Measurements from ENCODE around the gene CCNI2. TPM values are rescaled to one million over a fixed set of nuclear protein-coding genes. Genes with fewer than 3 reads are reported as not detected.

The CCNI2 gene
- total RNA-seq: 0.15 TPM in 1 of 3 replicates, not detected in the others
- long read RNA-seq, partial matches to known transcripts: 0 of 2 reads
- long read RNA-seq, other reads (novel, unspliced or antisense): 2 of 2 reads

DNA sequence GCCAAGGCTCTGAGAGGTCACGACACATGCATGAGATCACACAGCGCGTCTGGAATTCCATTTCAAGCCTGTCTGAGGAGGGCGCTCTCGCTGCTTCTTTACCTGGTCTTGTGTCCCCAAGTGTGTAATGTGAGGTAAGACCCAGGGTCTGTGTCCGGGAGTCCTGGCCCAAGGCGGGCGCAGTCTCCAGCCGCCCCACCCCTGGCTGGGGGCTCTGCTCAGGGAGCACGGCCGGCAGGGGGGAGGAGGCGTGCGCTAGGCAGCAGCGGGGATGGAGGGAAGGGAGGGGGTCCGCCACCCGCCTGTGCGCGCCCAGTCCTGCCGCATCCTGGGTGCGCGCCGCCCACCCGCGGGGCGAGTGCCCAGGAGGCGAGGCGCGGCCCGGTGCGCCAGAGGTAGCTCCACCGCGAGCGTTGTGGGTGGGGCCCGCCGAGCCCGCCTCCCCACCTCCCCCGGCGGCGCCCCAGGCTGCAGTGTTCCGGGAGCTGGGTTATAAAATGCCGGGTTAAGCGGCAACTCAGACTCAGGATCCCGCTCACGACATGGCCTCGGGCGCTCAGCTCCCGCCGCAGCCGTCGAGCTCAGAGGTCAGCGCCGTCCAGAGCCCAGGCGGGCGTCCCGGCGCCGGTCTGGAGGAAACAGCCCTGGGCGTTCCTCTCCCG, at the start of gene CCNI2:
Gene CCNI2 (plus strand): TSS at position 473 of the 662 bp plus-strand sequence. CDS start 70 bp downstream, at position 543.
- Mint-ChIP-seq H3K27me3 (ENCODE audit: low read depth) (peaks cover 13% of the 10 kb centered on the region), H3K9me3 (ENCODE audit: low read depth) (no peaks in the 10 kb centered on the region), H3K4me3 (ENCODE audit: unreplicated experiment) (peak within 1 kb of the TSS; percentile 55), H3K27ac (ENCODE audit: unreplicated experiment) (no peak within 1 kb of the TSS), H3K4me1 (ENCODE audit: low read depth) (peaks cover 10% of the 10 kb centered on the region), H3K36me3 (ENCODE audit: low read depth) (no peaks in the 10 kb centered on the region)
- no peak for DNase-seq (ENCODE audit: low spot score)
- TF ChIP-seq, protein P1, sequence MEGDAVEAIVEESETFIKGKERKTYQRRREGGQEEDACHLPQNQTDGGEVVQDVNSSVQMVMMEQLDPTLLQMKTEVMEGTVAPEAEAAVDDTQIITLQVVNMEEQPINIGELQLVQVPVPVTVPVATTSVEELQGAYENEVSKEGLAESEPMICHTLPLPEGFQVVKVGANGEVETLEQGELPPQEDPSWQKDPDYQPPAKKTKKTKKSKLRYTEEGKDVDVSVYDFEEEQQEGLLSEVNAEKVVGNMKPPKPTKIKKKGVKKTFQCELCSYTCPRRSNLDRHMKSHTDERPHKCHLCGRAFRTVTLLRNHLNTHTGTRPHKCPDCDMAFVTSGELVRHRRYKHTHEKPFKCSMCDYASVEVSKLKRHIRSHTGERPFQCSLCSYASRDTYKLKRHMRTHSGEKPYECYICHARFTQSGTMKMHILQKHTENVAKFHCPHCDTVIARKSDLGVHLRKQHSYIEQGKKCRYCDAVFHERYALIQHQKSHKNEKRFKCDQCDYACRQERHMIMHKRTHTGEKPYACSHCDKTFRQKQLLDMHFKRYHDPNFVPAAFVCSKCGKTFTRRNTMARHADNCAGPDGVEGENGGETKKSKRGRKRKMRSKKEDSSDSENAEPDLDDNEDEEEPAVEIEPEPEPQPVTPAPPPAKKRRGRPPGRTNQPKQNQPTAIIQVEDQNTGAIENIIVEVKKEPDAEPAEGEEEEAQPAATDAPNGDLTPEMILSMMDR (IDR thresholded peaks at IDR 0.05): peak; percentile 75

GRCh38 chr5:132704875-132705274, 42.4 kb upstream of the CCNI2 start:
- H3K4me1 Mint-ChIP-seq (ENCODE audit: low read depth): peaks cover 8% of the 10 kb centered on the region
- no peak overlapping the region for H3K27ac Mint-ChIP-seq (ENCODE audit: unreplicated experiment)
- no peak for DNase-seq (ENCODE audit: low spot score)
- TF ChIP-seq, protein P1 (IDR thresholded peaks at IDR 0.05): no peak
- no peaks in the 10 kb centered on the region for H3K9me3 Mint-ChIP-seq (ENCODE audit: low read depth)
- H3K4me3 Mint-ChIP-seq (ENCODE audit: unreplicated experiment): no peak overlapping the region
- H3K36me3 Mint-ChIP-seq (ENCODE audit: low read depth): peaks cover 17% of the 10 kb centered on the region
- H3K27me3 Mint-ChIP-seq (ENCODE audit: low read depth): no peaks in the 10 kb centered on the region

- Mint-ChIP-seq H3K27ac (ENCODE audit: unreplicated experiment) (no peak overlapping the region), H3K36me3 (ENCODE audit: low read depth) (peaks cover 4% of the 10 kb centered on the region), H3K27me3 (ENCODE audit: low read depth) (no peaks in the 10 kb centered on the region), H3K9me3 (ENCODE audit: low read depth) (no peaks in the 10 kb centered on the region), H3K4me1 (ENCODE audit: low read depth) (peaks cover 8% of the 10 kb centered on the region), H3K4me3 (ENCODE audit: unreplicated experiment) (no peak overlapping the region)
- TF ChIP-seq, protein P1 (IDR thresholded peaks at IDR 0.05): no peak
- DNase-seq (ENCODE audit: low spot score): no peak
Observed at GRCh38 chr5:132708645-132709044, 38.6 kb upstream of the CCNI2 start.

GRCh38 chr5:132714456-132715307, 32.5 kb upstream of the CCNI2 start:
- H3K27ac Mint-ChIP-seq (ENCODE audit: unreplicated experiment): no peak overlapping the region
- peaks cover 7% of the 10 kb centered on the region for H3K36me3 Mint-ChIP-seq (ENCODE audit: low read depth)
- H3K9me3 Mint-ChIP-seq (ENCODE audit: low read depth): no peaks in the 10 kb centered on the region
- H3K4me1 Mint-ChIP-seq (ENCODE audit: low read depth): no peaks in the 10 kb centered on the region
- no peak for DNase-seq (ENCODE audit: low spot score)
- no peaks in the 10 kb centered on the region for H3K27me3 Mint-ChIP-seq (ENCODE audit: low read depth)
- TF ChIP-seq, protein P1 (IDR thresholded peaks at IDR 0.05): peak; percentile 88
- no peak overlapping the region for H3K4me3 Mint-ChIP-seq (ENCODE audit: unreplicated experiment)

DNA sequence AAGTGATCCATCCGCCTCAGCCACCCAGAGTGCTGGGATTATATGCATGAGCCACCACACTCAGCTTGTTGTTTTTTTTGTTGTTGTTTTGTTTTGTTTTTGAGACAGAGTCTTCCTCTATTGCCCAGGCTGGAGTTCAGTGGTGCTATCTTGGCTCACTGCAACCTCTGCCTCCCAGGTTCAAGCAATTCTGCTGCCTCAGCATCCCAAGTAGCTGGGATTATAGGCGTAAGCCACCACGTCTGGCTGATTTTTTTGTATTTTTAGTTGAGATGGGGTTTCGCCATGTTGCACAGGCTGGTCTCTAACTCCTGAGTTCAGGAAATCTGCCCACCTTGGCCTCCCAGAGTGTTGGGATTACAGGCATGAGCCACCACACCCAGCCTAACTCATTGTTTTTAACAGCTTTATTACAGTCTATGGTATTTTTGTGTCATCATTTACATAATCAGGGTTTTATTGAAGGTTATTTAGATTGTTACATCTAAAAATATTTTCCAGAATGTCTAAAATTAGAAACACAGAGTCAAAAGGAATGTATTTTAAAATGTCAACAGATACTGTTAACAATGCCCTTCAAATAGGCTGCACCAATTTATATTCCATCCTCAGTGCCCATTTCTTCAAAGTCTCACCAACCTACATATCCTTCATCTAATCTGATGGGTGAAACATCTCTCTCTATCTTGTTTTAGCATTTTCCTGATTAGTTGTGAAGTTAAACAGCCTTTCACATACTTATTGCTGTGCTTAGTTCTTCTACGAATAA, 28.5 kb upstream of the CCNI2 start:
- H3K36me3 Mint-ChIP-seq (ENCODE audit: low read depth): peaks cover 12% of the 10 kb centered on the region
- no peak overlapping the region for H3K4me3 Mint-ChIP-seq (ENCODE audit: unreplicated experiment)
- TF ChIP-seq, protein P1 (IDR thresholded peaks at IDR 0.05): no peak
- H3K27me3 Mint-ChIP-seq (ENCODE audit: low read depth): no peaks in the 10 kb centered on the region
- H3K9me3 Mint-ChIP-seq (ENCODE audit: low read depth): no peaks in the 10 kb centered on the region
- no peak overlapping the region for H3K27ac Mint-ChIP-seq (ENCODE audit: unreplicated experiment)
- DNase-seq (ENCODE audit: low spot score): no peak
- H3K4me1 Mint-ChIP-seq (ENCODE audit: low read depth): no peaks in the 10 kb centered on the region
